HG03095 (cell line): Measurements from ENCODE around the gene IFT88.

Source experiments
- ATAC-seq: cut with Tn5 transposase; IDR thresholded peaks from one replicate; pipeline ENCODE4 v1.9.1; 2021; ENCODE audit warnings: moderate library complexity; ENCODE audit not compliant: unreplicated experiment

IFT88 gene, protein sequence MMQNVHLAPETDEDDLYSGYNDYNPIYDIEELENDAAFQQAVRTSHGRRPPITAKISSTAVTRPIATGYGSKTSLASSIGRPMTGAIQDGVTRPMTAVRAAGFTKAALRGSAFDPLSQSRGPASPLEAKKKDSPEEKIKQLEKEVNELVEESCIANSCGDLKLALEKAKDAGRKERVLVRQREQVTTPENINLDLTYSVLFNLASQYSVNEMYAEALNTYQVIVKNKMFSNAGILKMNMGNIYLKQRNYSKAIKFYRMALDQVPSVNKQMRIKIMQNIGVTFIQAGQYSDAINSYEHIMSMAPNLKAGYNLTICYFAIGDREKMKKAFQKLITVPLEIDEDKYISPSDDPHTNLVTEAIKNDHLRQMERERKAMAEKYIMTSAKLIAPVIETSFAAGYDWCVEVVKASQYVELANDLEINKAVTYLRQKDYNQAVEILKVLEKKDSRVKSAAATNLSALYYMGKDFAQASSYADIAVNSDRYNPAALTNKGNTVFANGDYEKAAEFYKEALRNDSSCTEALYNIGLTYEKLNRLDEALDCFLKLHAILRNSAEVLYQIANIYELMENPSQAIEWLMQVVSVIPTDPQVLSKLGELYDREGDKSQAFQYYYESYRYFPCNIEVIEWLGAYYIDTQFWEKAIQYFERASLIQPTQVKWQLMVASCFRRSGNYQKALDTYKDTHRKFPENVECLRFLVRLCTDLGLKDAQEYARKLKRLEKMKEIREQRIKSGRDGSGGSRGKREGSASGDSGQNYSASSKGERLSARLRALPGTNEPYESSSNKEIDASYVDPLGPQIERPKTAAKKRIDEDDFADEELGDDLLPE

DNA sequence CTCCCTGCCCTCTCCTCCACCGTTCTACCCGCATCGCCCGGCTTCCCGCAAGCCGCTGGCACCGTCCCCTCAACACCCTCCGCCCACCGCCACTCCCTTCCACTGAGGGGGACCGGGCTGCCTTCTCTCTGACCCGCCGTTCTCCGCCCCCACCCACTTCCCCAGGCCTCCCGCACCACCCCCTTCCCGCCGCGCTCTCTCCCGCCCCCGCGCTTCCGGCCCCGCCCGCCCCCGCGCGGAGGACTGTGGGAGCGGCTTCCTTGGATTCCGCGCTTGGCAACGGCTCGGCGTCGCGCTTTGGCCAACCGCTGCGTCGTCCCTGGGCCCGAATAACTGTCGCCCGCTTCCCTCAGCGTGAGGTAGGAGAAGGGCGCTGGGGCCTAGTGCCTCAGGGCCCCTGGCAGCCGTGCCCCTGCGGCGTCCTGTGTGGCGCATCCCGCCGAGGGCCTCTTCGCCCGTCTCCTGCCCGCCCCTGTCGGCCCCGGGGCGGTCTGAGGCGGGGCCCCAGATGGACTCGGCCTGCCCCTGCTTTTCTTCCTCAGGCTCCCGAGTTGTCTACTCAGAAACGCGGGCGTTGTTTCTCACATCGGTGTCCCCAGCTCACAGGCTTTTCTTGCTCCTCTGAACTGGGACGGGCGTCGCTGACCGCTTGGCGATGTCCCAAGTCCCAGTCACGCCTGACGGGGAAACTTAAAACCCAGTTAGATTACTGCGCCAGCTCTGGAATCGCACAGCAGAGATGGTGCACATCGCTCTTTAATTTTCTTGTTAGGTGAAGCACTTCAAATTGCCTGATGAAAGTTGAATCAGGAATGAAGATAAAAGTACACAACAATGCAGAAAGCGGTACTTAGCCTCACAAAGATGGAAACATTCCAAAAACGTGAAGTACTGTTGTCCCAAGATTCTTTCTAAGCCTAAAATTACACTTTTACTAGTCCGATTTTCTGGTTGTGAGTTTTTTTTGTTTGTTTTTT, at the start of gene IFT88:
IFT88 (plus strand) TSS at position 260 of the 977 bp plus-strand sequence. CDS start 7,229 bp downstream, outside the sequence.
- ATAC-seq, result peak; percentile 86

DNA sequence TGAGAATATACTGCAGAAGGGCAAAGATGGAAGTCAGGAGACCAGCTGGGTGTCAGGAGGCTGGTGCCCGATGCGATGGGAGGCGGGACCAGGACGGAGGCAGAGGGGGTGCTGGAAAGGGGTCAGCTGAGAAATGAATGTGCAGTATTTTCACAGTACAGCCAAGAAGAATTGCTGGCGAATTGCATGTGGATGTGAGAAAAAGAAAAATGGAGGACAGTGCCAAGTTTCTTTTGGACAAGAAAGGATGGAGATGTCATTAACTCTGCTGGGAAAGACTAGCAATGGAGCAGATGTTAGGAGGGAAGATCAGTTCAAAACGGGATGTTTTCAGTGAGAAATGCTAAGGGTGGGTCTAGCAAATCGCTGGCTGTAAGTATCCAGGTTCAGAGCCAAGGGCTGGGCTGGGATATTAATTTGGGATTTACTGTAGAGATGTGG, 48.3 kb upstream of the IFT88 start:
- no peak for ATAC-seq

DNA sequence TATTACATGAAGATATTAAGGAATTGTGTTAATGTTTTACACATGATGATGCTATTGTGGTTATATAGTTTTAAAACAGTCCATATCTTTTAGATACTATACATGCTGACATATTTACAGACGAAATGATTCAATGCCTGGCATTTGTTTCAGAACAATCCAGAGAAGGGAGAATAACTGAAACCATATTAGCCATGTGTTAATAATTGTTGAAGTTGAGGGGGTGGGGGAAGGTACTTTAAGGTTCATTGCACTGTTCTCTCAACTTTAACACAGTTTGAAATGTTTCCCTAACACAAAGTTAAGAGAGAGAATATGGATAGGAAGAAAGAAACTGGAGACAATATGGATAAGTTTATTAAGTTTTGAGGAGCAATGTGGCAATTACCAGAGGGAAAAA, 47.1 kb upstream of the IFT88 start:
- no peak for ATAC-seq

GRCh38 chr13:20521364-20522115, 45.4 kb upstream of the IFT88 start:
- no peak for ATAC-seq

GRCh38 chr13:20525144-20525600, 41.8 kb upstream of the IFT88 start:
- ATAC-seq, result peak; percentile 28

DNA sequence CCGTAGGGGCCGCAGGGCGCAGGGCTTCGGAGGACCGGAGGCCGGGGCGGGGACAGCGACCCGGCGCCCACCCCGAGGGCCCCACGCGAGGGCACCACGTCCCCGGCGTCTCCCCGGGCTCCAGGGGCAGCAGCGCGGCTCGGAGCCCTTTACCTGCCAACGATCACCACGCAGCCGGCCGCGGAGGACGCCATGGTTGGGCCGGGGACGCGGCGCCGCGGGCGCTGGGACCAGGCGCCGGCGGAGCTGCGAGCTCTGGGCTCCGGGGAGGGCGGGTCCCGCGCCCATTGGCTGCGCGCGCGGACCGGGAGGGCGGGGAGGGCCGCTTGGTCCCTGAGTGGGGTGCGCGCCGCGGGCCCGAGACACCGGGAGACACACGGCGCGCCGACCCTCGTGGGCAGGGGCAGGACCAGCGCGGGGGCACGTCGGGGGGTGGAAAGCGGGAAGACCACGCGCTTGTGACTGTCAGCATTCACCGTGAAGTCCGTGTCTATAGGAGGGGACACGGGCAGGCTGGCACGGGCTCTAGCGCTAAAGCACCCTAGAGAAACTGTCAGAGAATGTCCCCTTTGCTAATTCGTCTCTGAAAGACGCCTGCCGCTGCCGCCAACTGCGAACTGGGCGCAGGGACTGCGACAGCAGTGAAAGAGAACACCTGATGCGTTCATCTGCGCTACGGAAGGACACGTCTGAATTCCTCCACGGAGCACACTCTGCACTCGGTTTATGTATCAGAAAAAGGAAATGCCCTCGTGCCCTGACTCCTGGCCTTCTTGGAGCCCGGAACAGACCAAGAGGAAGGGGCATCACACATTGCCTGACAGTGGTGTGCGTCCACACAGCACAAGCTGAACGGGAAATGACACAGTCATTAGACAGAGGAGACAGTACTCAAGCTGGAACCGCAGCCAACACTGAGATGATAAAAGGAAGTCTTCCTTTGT, 41.1 kb upstream of the IFT88 start, which contains the start of gene CRYL1:
CRYL1 (minus strand) TSS at position 257 of the 944 bp plus-strand sequence; CDS start at position 194, 63 bp downstream.
- ATAC-seq, result peak; percentile 77

GRCh38 chr13:20526664-20527063, 40.3 kb upstream of the IFT88 start:
- no peak for ATAC-seq

GRCh38 chr13:20528452-20528851, 38.5 kb upstream of the IFT88 start:
- ATAC-seq, result no peak

DNA sequence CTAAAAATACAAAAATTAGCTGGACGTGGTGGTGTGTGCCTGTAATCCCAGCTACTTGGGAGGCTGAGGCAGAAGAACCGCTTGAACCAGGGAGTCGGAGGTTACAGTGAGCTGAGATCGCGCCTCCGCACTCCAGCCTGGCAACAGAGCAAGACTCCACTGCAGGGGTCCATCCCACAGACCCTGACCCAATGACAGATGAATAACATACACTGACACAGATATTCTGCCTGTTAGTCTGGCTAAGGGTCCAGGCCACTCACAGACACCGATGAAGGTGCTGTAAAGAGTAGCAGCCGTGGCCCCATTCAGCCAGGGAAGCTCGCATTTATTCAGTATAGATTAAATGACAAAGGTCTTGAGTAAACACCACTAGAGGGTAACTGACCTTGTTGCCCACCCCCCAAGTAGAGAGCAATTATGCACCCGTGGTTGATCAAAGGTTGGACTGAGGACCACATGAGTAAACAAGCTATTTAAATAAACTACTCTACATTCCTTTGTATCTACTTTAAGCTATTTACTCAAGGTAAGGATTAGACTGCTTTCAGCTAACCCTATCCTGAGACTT, 32.8 kb upstream of the IFT88 start:
- ATAC-seq, result no peak

GRCh38 chr13:20536992-20537391, 30.0 kb upstream of the IFT88 start:
- ATAC-seq, result no peak

DNA sequence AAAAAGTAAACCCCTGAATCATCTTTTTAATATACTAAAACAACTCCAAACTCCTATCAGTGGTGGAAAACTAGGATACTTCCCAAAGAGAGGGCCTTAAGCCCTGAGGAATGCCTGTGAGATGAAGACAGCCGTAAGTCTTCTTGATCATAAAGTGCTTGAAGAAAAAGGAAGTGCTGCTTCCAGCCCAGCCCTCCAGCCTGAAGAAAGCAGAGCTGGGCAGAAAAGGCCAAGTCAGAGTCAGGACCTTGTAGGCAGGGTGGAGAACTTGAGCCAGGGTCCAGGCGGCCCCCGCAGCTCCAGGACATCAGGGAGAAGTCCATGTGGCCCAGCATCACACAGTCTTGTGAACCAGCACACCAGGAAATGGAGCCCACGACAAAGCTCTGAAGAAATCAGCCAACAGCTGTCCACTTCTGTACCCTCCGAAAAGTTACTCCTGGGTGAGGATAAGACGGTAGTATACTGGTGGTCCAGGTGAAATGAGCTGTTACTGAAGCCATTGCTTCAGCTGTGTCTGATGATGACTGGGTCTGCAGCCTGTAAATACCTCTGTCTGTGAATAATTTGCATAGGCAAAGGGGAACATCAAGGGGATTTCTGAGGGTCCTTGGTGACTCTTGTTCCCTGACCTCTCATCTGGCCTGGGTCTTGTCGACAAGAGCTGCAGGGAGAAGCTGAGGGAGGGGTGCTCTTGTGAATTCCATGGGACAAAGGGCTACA, 22.6 kb upstream of the IFT88 start:
- ATAC-seq, result no peak

DNA sequence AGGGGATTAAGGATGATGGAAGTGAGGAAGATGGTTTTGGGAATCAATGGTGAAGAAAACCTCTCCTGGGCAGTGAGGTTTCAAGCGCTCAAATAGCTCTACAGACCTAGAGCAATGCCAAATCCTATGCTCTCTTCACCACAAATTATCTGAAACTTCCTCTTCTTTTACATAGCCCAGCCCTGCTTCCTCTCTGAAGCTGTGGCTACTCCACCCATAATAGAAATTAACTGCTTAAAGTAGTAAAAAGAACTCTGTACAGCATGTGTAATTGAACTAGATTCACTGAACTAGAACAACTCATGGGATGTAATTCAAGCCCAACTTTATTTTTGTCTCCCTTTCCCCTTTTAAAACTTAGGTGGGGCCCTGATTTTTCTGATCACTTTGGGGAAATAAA, 20.4 kb upstream of the IFT88 start:
- no peak for ATAC-seq

GRCh38 chr13:20547479-20547908, 19.5 kb upstream of the IFT88 start:
- ATAC-seq, result no peak

- no peak for ATAC-seq
Observed at GRCh38 chr13:20550799-20551198, 16.2 kb upstream of the IFT88 start.

DNA sequence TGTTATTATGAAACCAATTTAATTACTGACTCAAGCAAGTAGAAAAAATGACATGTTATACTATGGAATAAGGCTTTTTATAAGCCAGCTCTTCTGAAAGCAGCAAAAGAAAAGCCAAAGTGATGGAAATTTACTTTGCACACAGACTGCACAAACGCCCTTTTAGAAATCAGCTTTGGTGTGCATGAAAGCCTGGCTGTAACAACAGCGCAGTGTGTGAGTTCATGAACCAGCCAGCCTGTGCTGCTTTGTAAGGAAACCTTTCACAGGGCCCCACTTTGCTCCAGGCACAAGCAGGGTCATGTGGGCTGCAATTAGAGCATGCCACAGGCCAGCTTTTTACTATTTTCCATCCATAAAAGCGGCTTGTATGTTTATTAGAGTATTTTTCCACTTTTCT, 13.6 kb upstream of the IFT88 start:
- no peak for ATAC-seq

DNA sequence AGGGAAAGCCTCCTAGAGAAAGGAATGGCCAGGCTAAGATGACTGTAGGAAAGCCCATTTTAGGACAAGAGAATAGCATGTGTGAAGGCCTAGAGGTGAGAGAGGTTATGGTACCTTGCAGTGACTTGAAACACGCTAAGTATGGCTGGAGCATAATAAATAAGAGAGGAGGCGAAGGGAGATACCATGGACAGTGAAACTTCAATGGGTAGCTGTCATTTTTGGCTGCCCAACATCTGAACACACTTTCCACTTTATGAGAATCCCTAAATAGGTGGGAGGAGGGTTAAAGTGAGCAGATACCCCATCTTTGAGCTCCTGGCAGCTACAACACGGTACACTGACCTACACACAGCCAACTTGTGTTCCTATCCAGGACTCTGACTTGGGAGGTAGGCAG, 8.0 kb upstream of the IFT88 start:
- ATAC-seq, result no peak

DNA sequence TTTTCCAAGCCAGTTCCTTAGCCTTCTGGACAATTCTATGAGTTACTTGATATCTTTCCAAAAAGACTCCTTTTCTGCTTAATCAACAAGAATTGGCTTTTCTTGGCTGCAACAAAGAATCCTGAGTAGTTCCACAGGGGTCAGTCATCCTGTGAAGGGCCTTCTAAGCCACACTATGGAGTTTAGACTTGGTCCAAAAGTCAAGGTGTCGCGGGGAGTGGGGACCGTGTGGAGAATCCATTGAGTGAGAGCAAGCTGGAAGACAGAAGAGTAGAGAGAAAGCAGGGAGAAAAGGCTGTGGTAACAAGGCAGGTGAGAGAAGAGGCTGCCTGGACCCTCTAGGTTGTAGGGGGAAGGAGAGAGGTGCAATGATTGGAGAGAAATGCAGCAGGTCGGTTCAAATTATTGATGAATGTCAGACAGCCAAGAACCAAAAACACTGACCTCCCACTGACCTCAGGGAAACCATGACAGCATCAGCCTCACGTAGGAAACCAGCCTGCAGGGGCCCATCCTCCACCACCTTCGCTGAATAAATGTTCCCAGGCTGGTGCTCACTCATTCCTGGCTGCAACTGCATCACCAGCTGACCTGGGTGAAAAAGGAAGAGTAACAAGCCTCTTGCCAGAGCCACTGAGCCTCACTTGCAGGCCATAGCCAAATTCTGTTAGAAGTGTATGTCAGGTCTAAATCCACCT, 7.1 kb upstream of the IFT88 start:
- ATAC-seq, result no peak
